NT2/D1 (cell line): ENCODE measurements around the gene CHRM1.

Experiments used
- YY1 ChIP-seq: IDR thresholded peaks from 2 replicates; pipeline ENCODE4 v1.6.1; 2011; ENCODE audit not compliant: insufficient read length, insufficient read depth
- ZNF274 ChIP-seq: IDR thresholded peaks from 2 replicates; pipeline ENCODE4 v1.6.1; 2011; ENCODE audit warnings: mild to moderate bottlenecking, low read depth, low read length

DNA sequence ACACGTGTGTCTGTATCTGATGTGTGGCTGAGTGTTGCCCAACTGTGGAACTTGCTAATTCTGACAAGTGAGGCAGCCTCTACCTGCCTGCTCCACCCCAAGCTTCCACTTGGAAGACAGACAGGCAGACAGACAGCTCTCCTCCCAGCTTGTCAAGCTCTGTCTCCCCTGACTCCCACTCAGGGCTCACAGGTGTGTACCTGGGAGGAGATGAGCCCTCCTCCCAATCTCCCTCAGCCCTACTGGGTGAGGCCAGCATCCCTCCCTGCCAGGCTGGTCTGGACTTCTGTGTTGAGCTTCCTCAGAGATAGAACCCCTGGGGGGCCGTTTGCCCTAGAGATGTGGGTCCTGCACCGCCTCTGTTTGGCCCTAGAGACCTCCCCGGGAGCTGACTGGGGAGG is 1.0 kb upstream of the CHRM1 start:
- no peak for TF ChIP-seq ZNF274
- TF ChIP-seq YY1: no peak
